ENCODE results near the gene TMEM134.

- no peak for TF ChIP-seq CTCF (IDR thresholded peaks at IDR 0.05)
- no peak for TF ChIP-seq POLR2A (IDR thresholded peaks at IDR 0.05)
- TF ChIP-seq POLR2AphosphoS5 (IDR thresholded peaks at IDR 0.05) = no peak
- no peak for TF ChIP-seq EP300 (IDR thresholded peaks at IDR 0.05)
These were observed 47.5 kb downstream of the TMEM134 start for GRCh38 chr11:67421430-67422031.

All from sigmoid colon (tissue), 4 donors.